GM21526 (cell line): ENCODE results near the gene SLC29A4.
"Not testable (repeated sequence)": the region's sequence is repeated elsewhere in the genome, so short reads cannot be mapped to it uniquely, and the experiment has no call there.

Experiments
- ATAC-seq: cut with Tn5 transposase; IDR thresholded peaks from one replicate; pipeline ENCODE4 v1.9.1; 2021; ENCODE audit warnings: moderate library complexity; ENCODE audit not compliant: unreplicated experiment, low FRiP score

SLC29A4 gene

DNA sequence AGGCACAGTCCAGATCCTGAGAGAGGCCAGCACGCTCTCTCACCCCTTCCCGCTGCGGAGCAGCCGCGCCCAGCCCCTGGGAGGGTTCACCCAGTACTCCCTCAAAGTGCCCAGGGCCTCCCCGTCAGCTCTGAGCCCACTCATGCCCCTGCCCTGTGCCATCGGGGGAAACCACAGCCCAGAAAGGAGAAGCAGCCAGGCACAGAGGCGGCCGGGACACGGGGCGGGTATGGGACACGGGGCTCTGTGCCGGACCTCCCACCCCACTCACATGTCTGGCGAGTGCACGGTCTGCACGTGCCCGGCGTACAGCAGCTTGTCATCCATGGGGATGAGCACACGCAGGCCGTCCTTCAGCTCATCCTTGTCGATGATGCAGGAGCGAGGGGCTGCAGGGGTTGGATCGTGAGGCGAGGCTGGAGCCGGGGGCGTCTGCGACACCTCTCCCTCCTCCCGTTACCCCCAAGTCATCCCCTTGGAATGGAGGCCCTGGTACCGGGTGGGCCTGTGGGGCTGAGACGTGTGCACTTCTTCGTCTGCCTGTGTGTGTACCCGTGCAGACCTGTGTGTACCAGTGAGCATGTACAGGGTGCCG, 38.2 kb downstream of the SLC29A4 start:
- ATAC-seq: no peak

DNA sequence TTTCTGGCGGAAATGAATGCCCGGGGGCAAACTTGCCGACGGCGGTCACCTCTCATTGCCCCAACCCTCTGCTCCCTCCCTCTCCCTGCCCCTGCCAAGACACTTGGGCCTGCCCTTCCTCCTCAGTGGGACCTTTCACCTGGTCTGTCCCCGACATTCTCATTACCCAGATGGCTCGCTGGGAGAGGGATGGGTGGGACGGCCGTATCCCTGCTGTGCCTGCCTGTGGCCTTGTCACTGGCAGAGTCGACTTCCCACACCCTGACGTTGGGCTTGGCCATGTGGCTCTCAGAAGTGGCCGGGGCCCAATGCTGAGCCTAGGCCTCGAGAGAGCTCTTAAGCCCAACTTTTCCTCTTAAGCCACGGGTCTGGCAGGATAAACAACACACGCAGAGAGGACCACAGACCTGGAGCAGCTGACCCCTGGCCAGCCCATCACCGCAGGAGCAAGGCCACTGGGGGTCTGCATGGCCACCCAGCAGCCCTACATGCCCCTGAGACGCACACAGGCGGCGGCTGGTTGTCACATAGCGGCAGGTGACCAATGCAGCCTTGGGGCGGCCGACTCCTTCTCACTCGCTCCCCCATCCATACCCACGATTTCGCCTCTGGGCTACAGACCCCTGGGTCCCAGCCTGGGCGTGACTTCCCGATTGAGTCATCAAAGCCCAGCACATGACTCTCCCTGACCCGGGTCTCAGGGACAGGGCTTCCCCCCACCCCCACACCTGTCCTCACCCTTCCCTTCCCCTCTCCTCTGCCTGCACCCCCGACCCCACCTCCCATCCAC, 40.1 kb downstream of the SLC29A4 start:
- ATAC-seq: no peak

DNA sequence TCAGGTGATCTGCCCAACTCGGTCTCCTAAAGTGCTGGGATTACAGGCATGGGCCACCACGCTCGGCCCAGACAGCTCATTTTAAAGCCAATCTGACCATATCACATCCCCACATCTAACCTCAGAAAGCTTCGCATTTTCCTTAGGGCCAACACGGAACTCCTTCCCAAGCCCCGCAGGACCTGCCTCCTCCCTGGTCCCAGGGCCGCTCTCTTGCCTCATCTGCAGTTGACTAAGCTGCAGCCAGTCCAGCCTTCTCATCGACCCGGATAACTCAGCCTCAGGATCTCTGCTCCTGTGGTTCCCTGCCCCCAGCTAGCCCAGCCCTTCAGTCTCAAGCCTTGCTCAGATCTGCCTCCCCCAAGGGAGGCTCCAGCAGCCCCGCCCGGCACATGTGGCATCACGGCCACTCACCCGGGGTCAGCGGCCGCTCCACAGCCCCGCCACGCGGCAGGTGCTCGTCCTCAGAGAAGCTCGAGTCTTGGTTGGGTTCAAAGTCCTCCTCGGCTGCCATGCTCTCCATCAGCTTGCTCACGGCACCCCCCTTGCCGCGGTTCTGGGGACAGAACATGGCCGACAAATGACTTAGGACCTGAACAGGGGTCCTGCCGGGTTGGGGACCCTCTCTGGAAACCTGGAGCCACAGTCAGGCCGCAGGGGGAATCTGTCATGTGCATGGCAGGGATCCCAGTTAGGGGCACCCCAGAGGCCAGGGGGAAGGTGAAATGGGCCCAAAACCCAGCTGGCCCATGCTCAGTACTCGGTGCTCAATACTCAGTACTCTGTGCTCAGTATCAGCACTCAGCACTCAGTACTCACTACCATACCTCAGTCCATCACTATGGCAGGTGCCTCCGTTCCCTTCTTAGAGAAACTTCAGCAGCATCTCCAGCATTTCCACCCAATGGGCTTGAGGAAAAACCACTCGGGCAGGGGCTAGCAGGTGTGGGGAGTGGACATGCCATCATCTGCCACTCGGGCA, 41.3 kb downstream of the SLC29A4 start:
- not testable (repeated sequence) for ATAC-seq

DNA sequence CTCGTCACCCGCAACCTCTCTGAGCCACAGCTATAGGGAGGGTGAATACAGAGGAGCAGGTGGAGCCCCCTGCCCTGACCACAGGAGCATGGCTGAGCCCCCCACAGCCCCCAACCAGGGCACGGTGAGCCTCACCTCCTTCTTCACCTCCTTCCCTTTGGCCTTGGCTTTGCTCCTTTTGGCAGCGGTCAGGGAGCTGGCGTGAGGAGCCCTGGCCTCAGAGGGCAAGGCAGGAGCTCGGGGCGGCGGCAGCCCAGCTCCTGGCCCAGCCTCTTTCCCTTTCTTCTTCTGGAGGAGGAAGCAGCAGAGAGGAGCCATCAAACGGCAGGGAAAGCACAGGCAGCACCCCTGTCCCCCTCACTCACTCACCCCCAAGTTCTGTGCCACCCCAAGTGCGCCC, 42.2 kb downstream of the SLC29A4 start:
- ATAC-seq: no peak

DNA sequence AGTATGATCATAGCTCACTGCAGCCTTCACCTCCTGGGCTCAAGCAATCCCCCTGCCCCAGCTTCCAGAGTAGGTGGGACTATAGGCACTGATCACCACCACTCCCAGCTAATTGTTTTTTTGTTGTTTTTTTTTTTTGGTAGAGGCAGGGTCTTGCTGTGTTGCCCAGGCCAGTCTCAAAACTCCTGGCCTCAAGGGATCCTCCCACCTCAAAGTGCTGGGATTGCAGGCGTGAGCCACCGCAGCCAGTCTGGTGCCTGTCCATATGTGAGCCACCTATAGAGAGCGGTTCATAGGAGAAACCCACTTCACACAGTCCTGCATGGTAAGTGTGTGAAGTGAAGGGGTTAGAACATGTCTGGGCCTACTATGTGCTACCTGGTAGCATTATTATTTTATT, 47.5 kb downstream of the SLC29A4 start:
- no peak for ATAC-seq

DNA sequence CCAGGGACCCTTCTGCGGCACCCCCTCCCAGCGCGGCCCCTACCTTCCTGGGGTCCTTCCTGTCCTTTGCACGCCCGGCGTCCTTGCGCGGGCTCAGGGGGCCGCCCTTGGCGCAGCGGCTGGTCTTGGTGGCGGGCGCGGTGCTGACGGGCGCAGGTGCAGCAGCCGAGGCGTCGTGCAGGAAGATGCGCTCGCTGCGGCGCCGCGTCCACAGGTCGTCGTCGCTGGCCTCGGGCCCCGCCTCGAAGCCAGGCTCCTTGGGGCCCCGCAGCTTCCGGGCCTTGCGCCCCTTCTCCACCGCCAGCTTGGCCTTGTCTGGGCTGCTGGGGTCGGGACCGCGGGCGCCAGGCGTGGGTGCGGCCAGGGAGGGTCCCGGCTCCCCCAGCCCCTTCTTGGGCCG, 49.8 kb downstream of the SLC29A4 start:
- ATAC-seq: no peak

DNA sequence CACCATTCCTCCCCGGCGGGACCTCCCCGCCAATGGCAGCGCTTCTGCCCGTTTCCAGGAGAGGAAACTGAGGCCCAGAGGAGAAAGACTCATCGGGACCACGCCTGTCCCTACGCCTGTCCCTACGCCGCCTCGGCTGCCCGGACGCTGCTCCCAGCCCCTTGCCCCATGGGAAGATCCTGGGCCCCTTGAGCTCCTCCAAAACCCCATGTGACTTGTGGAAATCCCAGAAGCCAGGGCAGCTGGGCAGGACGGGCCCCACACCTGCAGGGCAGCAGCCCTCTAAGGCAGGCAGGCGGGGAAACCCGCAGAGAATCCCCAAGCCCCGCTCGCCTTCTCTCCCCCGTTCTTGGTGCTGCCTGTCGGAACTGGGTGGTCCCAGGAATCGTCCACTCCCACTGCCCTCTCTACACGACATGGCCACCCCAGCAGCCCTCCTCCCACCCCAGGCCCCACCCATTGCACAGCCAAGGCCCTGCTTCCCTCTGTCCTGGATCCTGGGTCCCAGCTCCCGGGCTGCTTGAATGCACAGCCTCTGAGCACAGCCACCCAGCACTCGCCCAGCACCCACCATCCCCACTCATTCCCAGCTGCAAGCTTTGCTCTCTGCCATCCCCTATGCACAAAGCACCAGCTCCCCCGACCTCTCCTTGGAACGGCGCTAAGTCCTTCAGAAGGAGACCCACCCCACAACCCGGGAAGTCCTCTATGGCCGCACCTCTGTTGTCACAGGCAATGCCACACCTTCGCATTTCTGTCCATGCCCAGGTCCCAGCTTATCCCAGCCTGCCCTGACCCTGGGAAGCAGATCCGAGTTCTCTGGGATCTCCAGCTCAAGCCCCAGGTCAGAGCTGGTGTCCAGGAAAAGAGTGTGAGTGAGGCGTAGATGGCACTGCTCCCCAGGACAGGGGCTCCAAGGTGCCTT, 50.6 kb downstream of the SLC29A4 start:
- ATAC-seq: no peak

DNA sequence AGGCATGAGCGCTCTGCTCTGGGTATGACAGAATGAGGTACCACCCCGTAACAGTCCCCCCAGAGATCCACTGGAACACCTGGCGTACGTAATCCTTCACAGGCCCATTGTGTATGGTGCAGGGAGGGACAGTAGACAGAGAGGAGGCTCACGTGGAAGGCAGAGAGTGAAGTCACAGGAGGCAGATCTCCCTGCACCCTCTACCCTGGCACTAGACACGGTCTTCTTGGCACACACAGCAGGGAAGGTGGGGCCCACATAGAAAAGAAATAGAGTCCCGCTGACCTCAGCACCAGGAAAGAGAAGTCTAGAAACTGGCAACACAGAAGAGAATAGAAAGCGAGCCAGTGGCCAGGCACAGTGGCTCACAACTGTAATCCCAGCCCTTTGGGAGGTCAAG, 51.9 kb downstream of the SLC29A4 start:
- no peak for ATAC-seq

DNA sequence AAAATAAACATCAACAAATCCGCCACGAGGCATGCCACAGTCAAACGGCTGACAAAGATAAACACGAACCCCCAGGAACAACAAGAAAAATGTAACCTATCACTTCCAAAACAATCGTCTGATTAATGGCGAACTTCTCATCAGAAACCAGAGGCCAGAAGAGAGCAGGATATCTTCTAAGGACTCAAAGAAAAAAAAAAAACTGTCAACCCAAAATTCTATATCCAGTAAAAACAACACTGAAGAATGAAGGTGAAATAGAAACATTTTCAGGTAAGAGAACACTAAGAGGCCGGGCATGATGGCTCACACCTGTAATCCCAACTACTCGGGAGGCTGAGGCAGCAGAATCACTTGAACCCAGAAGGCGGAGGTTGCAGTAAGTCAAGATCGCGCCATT, 54.3 kb downstream of the SLC29A4 start:
- ATAC-seq: no peak

DNA sequence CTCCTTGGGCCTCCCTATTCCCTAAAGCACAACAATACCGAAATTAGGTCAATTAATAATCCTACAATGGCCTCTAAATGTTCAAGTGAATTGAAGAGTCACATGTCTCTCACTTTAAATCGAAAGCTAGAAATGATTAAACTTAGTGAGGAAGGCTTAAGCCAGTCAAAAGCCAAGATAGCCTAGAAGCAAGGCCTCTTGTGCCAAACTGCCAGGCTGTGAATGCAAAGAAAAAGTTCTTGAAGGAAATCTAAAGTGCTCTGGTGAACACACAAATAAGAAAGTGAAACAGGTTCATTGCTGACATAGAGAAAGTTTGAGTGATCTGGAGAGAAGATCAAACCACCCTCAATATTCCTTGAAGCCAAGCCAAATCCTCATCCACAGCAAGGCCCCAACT, 57.2 kb downstream of the SLC29A4 start:
- ATAC-seq: no peak

DNA sequence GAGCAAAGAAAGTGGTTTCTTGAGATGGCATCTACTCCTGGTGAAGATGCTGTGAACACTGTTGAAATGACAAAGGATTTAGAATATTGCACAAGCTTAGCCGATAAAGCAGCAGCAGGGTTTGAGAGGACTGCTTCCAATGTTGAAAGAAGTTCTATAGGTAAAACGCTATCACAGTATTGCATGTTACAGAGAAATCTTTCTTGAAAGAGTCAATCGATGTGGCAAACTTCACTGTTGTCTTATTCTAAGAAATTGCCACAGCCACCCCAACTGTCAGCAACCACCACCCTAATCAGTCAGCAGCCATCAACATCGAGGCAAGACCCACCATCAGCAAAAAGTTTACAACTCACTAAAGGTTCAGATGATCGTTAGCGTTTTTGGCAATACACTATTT, 59.9 kb downstream of the SLC29A4 start:
- ATAC-seq: no peak

DNA sequence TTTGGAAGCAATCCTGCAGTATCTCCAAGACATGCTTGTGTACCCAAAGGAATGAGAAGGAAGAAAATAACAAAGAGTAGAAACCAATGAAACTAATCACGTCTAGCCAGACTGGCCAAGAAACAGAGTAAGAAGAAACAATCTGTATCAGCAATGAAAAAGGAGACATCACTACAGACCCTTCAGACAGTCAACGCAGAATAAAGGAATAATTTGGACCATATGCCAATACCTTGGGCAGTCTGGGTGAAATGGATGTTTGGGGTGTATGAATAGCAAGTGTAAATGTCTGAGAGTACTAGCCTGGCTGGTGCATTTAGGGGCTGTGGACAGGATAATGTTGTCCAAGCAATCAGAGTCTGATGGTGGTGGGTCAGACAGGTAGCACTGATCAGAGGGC, 61.1 kb downstream of the SLC29A4 start:
- ATAC-seq: no peak

DNA sequence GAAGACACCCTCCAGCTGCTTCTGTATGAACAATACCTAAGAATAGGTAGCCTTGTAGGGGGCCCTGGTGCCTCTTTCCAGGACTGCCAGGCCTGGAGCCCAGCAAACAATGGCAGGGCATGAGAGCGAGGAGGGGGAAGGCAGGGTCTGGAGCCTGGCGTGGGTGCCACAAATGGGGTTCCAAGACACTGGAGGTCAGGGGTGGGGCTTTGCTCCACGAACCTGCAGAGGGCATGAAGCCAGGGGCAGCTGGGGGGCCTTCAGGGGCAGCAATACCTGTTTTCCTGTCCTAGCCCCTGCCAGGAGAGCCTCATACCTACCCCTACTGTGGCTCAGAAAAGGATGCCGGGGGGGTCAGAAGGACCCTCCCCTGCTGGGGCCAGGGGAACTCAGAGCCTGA, 61.6 kb downstream of the SLC29A4 start:
- no peak for ATAC-seq

DNA sequence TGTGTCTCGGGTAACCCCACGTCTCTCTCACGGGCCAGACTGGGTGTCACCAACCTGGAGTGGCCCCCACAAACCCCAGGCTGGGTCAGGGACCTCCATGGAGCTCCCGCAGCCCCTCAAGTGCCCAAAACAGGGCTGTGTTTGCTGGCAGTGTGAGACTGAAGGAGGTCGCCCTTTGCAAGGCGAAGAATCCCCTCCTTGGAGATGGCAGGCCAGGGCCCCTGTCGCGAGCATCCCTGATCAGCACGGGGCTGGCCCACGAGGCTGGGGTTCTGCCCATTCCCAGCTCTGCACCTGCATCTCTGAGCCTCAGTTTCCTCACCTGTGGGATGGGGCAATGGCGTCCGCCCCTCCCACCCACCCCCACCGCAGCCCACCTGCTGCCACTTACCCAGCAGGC, 62.4 kb downstream of the SLC29A4 start:
- ATAC-seq: no peak

DNA sequence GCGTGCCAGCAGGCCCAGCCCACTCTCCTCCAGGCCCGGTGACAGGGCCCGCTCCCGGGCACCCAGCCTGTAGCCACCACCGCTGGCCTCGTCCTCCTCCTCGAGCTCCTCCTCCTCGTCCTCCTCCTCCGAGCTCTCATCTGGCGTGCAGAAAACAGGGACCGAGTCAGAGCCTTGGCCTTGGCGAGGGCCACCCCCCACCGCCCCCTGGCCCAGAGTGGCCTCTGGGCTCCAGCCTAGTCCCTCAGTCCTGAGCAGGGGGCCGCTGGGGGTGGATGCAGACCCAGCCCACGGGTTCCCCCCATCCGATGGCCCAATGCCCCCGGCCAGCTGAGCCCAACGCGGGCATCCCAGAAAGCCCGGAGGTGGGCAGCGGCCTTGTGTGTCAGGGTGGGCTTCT, 62.9 kb downstream of the SLC29A4 start:
- ATAC-seq: no peak

DNA sequence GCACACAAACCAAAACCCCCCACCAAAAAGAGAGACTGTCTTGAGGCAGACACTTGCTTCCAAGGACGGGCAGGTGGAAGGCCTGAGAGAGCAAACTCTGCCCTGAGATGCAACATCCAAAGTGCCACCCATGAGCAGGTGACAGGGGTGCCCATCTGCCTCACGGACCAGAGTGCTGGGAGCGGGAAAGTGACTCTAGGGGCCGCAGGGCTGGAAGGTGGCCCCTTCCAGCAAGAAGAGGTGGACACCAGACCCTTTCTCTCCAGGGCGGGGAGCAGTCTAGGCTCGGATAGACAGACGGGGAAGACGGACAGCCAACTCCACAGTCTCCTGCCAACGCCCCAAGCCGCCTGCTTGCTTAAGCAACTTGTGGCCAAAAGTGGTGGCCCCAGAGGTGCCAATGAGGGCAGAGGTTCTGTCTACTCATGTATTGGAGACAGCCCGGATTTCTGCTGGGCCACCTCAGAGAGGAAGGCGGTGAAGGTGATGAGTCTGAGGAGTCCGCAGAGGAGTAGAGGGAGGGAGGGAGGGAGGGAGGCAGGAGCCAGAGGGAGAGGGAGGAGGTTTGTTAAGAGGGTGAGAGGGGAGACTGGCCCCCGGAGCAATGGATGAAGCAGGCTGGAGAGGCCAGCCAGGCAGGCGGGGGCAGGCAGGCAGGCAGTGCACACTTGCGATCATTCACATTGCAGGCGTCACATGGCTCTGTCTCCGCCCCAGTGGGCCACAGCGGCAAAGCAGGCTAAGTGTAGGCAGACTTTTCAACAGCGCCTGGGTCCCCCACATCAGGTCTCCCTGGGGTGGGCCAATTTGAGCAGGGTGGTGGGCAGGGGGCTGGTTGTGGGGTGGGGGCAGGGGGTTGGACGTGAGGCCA, 65.6 kb downstream of the SLC29A4 start:
- no peak for ATAC-seq

DNA sequence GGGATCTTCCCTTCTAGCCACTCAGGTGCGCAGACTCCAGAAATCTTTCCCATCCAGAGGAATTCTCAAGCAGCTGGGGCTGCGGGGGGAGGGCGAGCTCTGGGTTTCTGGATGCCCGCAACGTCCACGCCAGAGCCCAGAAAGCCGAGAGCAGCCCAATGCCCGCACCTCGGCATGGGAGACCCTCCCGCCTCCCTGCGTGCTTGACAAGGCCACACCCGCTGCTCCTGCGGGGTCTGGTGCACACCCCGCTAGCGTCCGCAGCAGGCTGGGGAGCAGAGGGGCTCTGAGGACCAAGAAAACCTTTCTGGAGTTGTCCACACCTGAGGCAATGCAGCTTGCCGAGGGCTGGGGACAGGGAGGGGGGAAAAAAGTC, 66.2 kb downstream of the SLC29A4 start:
- ATAC-seq: no peak

DNA sequence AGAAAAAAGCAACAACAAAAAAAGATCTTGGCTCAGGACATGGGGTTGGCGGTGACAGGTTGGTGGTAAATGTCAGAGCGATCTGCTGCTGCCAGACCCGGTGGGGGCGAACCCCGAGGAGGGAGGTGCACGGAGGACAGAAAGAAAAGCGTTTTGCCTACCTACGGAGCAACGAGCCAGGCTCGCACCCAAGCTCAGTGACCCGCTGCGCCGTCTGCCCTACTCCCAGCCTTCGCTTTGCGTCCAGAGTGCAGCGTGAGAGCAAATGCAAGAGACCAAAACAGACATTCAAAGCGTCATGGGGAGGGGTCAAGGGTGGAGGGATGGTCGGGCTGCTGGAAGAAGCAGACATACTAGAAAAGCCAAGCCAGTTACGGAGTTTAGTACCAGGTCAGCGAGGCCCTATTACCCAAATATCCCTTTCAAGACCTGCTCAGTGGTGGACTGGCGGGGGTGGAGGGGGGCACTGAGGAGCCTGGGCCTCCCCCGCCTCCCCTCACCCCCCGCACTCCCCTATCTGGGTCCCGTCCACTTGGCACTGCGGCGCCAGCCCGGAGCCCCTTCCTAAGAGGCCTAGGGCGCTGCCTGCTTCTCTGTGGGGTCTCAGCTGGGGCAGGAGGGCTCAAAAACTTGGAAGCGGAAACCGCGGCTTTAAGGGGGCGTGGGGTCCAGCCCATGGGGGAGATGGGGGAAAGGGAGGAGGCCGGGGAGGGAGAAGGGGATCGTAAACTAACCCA, 66.9 kb downstream of the SLC29A4 start:
- ATAC-seq: no peak

DNA sequence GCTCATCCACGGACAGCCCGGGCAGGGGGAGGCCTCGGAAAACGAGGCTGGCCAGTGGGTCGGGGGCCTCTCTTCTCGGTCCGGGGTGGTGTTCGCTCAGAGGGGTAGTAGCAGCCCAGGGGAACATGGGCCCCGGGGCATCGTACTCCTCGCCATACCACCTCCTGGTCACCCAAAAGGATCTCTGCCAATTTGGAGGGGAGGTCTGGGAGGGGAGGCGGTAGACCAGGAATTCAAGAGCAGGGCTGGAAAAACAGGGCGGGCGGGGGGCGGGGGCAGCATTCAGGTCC, 67.4 kb downstream of the SLC29A4 start:
- ATAC-seq: no peak
